Measurements from ENCODE around the gene FOXP1. TPM values are rescaled to one million over a fixed set of nuclear protein-coding genes. Genes with fewer than 3 reads are reported as not detected.

Gene FOXP1
- total RNA-seq, 4 donors from 2014 or later = 86.4 to 107 (median 93.8) TPM

DNA sequence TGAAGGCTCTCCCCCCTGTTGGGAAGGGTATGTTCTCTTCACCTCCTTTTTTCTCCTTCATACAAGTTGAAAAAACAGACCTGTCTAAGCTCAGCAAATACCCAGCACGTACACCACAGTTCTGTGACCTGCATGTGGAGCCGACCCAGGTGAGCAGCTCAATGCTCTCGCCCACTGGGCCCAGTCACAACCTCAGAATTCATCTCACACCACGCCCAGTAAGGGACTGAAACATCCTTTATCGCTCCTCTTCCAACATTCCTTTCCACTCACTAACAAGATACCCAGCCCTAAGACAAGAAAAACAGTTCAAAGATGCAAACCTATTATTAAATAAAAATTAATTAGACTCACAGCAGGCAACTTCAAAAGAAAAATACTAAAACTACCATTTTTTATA is 68.9 kb downstream of the FOXP1 start:
- DNase-seq (ENCODE audit: low spot score in 2 of 2) = no peak
- WGBS, 2 donors = 93 to 95% methylated on average over 5 of the region's 5 CpGs
- Histone ChIP-seq H3K27ac (no peak overlapping the region), H3K27me3 (no peaks in the 10 kb centered on the region), H3K4me3 (no peak overlapping the region), H3K36me3 (peaks cover 0 to 7% (median 0%) of the 10 kb centered on the region in 3 donors), H3K4me1 (peaks cover 0 to 18% (median 4%) of the 10 kb centered on the region in 4 donors), H3K9me3 (no peaks in the 10 kb centered on the region)
- no peak for TF ChIP-seq EP300 (IDR thresholded peaks at IDR 0.05)
- TF ChIP-seq POLR2A (IDR thresholded peaks at IDR 0.05) = no peak

DNA sequence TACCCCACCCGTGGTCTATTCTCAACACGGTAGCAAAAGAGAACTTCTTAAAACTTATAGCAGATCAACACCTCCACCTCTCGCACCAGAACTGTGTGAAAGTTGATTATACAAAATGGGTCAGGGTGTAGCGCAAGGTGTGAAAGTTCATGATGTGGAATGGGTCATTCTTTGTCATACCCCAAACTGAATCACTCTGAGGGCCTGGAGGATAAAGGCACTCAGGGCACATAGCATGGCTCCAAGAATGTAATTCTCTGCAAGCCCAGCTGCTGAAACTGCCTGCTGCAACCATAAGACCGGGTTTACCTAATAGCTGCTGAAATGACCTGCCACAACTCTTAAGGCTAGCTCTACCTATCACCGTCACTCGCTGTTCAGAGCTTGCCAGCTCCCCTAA is 70.0 kb downstream of the FOXP1 start:
- no peaks in the 10 kb centered on the region for H3K27me3 ChIP-seq
- peaks cover 0 to 18% (median 4%) of the 10 kb centered on the region in 4 donors for H3K4me1 ChIP-seq
- DNase-seq (ENCODE audit: low spot score in 2 of 2) = no peak
- WGBS, 2 donors = 93 to 96% methylated on average over 7 of the region's 7 CpGs
- peaks cover 0 to under 1% (median 0%) of the 10 kb centered on the region in 3 donors for H3K36me3 ChIP-seq
- H3K4me3 ChIP-seq = no peak overlapping the region
- no peaks in the 10 kb centered on the region for H3K9me3 ChIP-seq
- no peak overlapping the region for H3K27ac ChIP-seq
- TF ChIP-seq EP300 (IDR thresholded peaks at IDR 0.05) = no peak
- TF ChIP-seq, protein P1, sequence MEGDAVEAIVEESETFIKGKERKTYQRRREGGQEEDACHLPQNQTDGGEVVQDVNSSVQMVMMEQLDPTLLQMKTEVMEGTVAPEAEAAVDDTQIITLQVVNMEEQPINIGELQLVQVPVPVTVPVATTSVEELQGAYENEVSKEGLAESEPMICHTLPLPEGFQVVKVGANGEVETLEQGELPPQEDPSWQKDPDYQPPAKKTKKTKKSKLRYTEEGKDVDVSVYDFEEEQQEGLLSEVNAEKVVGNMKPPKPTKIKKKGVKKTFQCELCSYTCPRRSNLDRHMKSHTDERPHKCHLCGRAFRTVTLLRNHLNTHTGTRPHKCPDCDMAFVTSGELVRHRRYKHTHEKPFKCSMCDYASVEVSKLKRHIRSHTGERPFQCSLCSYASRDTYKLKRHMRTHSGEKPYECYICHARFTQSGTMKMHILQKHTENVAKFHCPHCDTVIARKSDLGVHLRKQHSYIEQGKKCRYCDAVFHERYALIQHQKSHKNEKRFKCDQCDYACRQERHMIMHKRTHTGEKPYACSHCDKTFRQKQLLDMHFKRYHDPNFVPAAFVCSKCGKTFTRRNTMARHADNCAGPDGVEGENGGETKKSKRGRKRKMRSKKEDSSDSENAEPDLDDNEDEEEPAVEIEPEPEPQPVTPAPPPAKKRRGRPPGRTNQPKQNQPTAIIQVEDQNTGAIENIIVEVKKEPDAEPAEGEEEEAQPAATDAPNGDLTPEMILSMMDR (IDR thresholded peaks at IDR 0.05) = no peak
- no peak for TF ChIP-seq POLR2A (IDR thresholded peaks at IDR 0.05)

DNA sequence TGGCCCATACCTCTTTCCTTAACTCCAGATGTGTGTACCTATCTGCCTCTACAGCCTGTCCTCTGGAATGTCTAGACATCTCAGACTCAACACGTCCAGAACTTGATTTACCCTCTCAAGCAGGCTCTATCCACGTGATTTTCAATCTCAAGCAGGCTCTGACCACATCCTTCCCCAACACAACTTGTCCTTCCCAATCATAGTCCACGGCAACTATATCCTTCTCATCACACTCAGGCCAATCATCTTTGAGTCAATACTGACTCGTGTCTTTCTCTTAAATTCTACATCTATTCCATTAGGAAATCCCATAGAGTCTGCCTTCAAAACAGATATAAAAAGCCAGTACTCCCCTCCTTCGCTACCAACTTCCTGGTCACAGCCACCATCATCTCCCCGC is 70.4 kb downstream of the FOXP1 start:
- Histone ChIP-seq H3K27me3 (no peaks in the 10 kb centered on the region), H3K27ac (no peak overlapping the region), H3K36me3 (no peaks in the 10 kb centered on the region), H3K4me3 (no peak overlapping the region), H3K4me1 (peaks cover 0 to 18% (median 4%) of the 10 kb centered on the region in 4 donors), H3K9me3 (no peaks in the 10 kb centered on the region)
- no peak for DNase-seq (ENCODE audit: low spot score in 2 of 2)
- 79 to 88% methylated on average over 6 of the region's 6 CpGs for WGBS, 2 donors
- TF ChIP-seq EP300 (IDR thresholded peaks at IDR 0.05) (no peak), POLR2A (IDR thresholded peaks at IDR 0.05) (no peak)
- TF ChIP-seq, protein P1 (IDR thresholded peaks at IDR 0.05) = no peak

DNA sequence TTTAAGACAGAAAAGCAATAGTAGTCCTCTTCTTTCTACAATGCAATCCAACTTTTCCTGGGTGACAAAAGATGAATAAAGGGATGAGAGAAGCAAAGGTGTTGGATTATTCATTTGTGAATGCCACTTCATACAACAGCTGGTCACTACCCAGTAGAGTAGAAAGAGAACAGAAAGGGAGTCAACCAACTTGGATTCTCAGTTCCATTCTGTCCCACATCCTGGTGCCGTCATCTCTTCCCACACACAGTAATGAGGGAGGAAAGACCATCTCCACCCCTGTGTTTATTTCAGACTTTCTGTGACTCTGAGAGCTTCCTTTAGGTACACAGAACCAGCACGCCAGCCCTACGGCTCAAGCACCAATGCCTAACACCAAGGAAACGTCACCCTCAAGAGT is 71.0 kb downstream of the FOXP1 start:
- H3K4me3 ChIP-seq = no peak overlapping the region
- H3K27ac ChIP-seq = no peak overlapping the region
- no peak for TF ChIP-seq POLR2A (IDR thresholded peaks at IDR 0.05)
- no peak for TF ChIP-seq EP300 (IDR thresholded peaks at IDR 0.05)
- TF ChIP-seq, protein P1 (IDR thresholded peaks at IDR 0.05) = no peak
- no peaks in the 10 kb centered on the region for H3K27me3 ChIP-seq
- no peaks in the 10 kb centered on the region for H3K36me3 ChIP-seq
- H3K4me1 ChIP-seq = peaks cover 0 to 18% (median 4%) of the 10 kb centered on the region in 4 donors
- DNase-seq (ENCODE audit: low spot score in 2 of 2) = no peak
- WGBS, 2 donors = 94 to 97% methylated on average over 4 of the region's 4 CpGs
- no peaks in the 10 kb centered on the region for H3K9me3 ChIP-seq

DNA sequence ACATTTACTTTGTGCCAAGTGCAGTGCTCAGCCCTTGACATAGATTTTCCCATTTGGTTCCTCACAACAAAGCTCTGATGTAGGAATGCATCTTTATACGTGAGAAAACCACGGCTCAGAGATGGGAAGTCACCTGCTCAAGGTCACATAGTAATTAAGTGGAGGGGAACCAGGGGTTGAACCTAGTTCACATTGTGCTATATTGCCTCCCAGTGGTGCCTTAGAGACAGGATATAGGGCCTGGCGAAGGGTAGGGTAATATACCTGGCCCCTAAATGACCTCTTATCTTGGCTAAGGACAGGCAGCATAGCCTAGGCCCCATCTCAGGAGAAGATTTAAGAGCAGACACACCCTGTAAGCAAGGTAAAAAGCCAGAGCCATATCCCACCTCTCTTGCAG is 71.5 kb downstream of the FOXP1 start:
- 67 to 75% methylated on average over 3 of the region's 3 CpGs for WGBS, 2 donors
- H3K9me3 ChIP-seq = no peaks in the 10 kb centered on the region

More for the DNA sequence above, 71.5 kb downstream of the FOXP1 start:
- no peak overlapping the region for H3K4me3 ChIP-seq
- no peaks in the 10 kb centered on the region for H3K36me3 ChIP-seq
- H3K27me3 ChIP-seq = no peaks in the 10 kb centered on the region
- peaks cover 0 to 18% (median 4%) of the 10 kb centered on the region in 4 donors for H3K4me1 ChIP-seq
- H3K27ac ChIP-seq = no peak overlapping the region
- no peak for DNase-seq (ENCODE audit: low spot score in 2 of 2)
- no peak for TF ChIP-seq EP300 (IDR thresholded peaks at IDR 0.05)
- TF ChIP-seq, protein P1 (IDR thresholded peaks at IDR 0.05) = peak in 1 of 5 experiments; percentile 28
